ENCODE results near the gene CUL3. TPM values are rescaled to one million over a fixed set of nuclear protein-coding genes. Genes with fewer than 3 reads are reported as not detected.

CUL3 gene
- total RNA-seq, 1 donor: 26.1 TPM

- peak in 2 of 3 donors; percentile 30 to 51 for DNase-seq (ENCODE audit: low read depth in 2 of 3, low spot score in 2 of 3)
Measured at GRCh38 chr2:224485081-224486014, 99.8 kb downstream of the CUL3 start.

GRCh38 chr2:224479826-224480225, 105.3 kb downstream of the CUL3 start:
- no peak for DNase-seq (ENCODE audit: low read depth in 2 of 3, low spot score in 2 of 3)

- DNase-seq (ENCODE audit: low read depth in 2 of 3, low spot score in 2 of 3): no peak
Measured at GRCh38 chr2:224472827-224473226, 112.3 kb downstream of the CUL3 start.

- no peak for DNase-seq (ENCODE audit: low read depth in 2 of 3, low spot score in 2 of 3)
Measured at GRCh38 chr2:224472137-224472536, 113.0 kb downstream of the CUL3 start.

- DNase-seq (ENCODE audit: low read depth in 2 of 3, low spot score in 2 of 3): no peak
Measured at GRCh38 chr2:224469374-224469964, 115.7 kb downstream of the CUL3 start.

- DNase-seq (ENCODE audit: low read depth in 2 of 3, low spot score in 2 of 3): no peak
Measured at GRCh38 chr2:224466304-224466895, 118.8 kb downstream of the CUL3 start.

GRCh38 chr2:224461391-224461790, 123.8 kb downstream of the CUL3 start:
- DNase-seq (ENCODE audit: low read depth in 2 of 3, low spot score in 2 of 3): no peak

GRCh38 chr2:224457408-224458096, 127.6 kb downstream of the CUL3 start:
- no peak for DNase-seq (ENCODE audit: low read depth in 2 of 3, low spot score in 2 of 3)

GRCh38 chr2:224453892-224454291, 131.3 kb downstream of the CUL3 start:
- DNase-seq (ENCODE audit: low read depth in 2 of 3, low spot score in 2 of 3): no peak

- peak in 2 of 3 donors; percentile 57 to 82 for DNase-seq (ENCODE audit: low read depth in 2 of 3, low spot score in 2 of 3)
Measured at GRCh38 chr2:224449212-224450147, 135.7 kb downstream of the CUL3 start.

GRCh38 chr2:224448236-224448635, 136.9 kb downstream of the CUL3 start:
- no peak for DNase-seq (ENCODE audit: low read depth in 2 of 3, low spot score in 2 of 3)

- no peak for DNase-seq (ENCODE audit: low read depth in 2 of 3, low spot score in 2 of 3)
Measured at GRCh38 chr2:224444783-224445182, 140.4 kb downstream of the CUL3 start.

- DNase-seq (ENCODE audit: low read depth in 2 of 3, low spot score in 2 of 3): peak in 1 of 3 donors; percentile 26
Measured at GRCh38 chr2:224444021-224444420, 141.1 kb downstream of the CUL3 start.

- peak in 2 of 3 donors; percentile 35 to 69 for DNase-seq (ENCODE audit: low read depth in 2 of 3, low spot score in 2 of 3)
Measured at GRCh38 chr2:224442071-224442967, 142.8 kb downstream of the CUL3 start.

GRCh38 chr2:224440988-224441387, 144.2 kb downstream of the CUL3 start:
- DNase-seq (ENCODE audit: low read depth in 2 of 3, low spot score in 2 of 3): no peak

GRCh38 chr2:224438726-224439125, 146.4 kb downstream of the CUL3 start:
- DNase-seq (ENCODE audit: low read depth in 2 of 3, low spot score in 2 of 3): no peak

GRCh38 chr2:224436634-224437033, 148.5 kb downstream of the CUL3 start:
- no peak for DNase-seq (ENCODE audit: low read depth in 2 of 3, low spot score in 2 of 3)

- DNase-seq (ENCODE audit: low read depth in 2 of 3, low spot score in 2 of 3): no peak
Measured at GRCh38 chr2:224434618-224435017, 150.5 kb downstream of the CUL3 start.

- no peak for DNase-seq (ENCODE audit: low read depth in 2 of 3, low spot score in 2 of 3)
Measured at GRCh38 chr2:224433442-224433841, 151.7 kb downstream of the CUL3 start.
